NCI-H146 (cell line): Measurements from ENCODE around the gene RAB28.

ENCODE experiments used
- DNase-seq: peaks from one replicate; lab custom pipeline; 2025; lab: John Stamatoyannopoulos, UW

Gene RAB28

DNA sequence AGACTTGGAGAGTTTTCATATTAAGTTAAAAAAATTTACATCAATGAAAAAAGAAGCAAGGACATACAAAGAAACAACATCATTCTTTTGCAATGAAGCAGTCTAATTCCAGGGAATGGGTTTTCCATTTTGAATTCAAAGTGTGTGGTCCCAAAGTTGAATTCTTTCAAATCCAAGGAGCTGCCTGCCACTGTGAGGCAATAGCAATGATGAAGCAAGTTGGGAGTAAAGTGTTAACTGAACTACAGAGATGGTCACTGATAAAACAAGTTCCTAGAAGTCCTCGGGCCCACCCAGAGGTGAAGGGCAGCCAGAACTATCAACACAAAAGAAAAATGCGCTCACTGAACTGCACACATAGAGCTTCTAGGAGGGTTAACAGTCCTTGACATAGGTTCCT lies 115.9 kb downstream of the RAB28 start:
- no peak for DNase-seq

DNA sequence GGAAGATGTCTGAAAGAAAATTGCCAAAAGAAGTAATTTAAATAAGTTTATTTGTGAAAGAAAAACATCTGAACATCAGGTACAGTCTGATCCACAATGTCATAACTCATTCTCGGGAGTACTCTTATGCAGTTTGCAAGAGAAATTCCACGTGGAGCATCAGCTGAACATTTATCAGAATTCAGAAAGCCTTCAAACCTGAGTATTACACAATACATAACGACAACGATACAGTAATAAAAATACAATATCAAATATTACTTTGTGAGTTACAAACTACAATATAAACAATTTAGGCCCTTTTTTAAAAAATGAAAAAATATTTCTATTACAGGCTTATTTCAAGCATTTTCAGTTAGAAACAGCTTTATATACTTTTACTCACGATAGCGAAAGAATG lies 116.4 kb downstream of the RAB28 start:
- DNase-seq: no peak

DNA sequence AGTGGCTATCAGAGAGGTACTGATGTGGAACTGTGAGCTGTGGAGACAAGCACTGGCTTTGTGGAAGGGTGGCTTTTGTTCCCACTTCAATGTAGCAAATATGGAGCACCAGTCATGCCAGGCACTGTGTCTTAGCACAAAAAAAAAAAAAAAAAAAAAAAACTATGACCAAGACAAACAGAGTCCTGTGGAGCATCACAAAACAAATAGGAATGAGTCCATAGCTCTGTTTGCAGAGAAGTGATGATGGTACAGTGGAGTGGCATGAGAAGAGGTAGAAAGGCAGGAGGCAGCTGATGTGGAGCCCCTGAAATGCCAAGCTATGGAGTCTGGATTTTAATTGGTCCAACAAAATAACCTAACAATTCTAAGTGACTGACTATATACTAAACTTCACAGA lies 116.9 kb downstream of the RAB28 start:
- peak; percentile 63 for DNase-seq

DNA sequence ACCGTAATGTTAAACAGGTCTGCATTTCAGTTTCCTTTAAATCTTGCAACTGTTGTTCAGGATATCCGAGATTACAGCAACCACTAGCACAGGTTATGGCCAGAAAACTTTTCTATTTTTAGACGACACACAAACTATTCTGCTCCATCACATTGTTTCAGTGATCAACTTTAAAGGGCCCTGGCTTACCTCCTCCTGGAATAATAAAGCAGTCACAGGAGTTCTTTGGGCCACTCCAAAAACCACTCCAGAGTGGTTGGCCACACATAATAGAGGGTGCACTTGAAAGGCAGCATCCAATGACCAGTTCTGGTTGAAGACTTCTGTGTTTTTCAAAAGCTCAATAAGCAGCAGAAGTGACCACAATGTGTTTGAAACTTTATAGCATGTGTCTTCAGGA lies 118.9 kb downstream of the RAB28 start:
- DNase-seq: no peak

DNA sequence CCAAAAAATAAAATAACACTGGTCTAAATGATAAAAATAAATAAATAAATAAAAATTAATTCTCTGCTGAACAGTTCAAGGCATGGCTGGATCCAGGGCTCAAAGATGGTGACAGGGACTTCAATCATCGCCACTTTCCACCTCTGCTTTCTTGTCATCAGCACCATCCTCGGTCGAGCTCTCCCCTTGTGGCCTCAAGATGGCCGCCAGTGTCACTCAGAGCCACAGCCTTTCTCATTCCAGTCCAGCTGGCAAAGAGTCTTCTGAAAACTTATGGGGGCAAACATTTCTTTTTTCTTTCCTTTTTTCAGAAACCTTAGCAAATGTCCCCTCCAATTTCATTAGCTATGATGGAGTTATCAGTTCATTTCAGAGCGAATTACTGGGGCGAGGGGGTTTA lies 119.5 kb downstream of the RAB28 start:
- no peak for DNase-seq

DNA sequence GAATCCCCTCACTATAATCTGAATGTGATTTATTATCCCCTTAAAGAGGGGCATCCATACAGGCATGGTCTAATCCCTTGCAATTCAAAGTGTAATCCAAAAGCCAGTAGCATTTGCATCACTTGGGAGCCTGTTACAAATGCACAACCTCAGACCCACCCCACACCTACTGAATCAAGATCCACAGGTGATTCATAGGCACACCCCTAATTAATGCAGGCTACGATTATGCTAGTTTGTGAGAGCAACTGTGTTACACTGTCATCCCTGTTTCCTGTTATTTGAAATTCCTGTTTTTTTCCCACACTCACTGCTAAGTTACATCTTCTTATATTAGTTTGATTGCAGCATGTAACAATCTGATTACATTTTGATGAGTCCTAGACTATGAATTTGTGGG lies 120.0 kb downstream of the RAB28 start:
- no peak for DNase-seq

DNA sequence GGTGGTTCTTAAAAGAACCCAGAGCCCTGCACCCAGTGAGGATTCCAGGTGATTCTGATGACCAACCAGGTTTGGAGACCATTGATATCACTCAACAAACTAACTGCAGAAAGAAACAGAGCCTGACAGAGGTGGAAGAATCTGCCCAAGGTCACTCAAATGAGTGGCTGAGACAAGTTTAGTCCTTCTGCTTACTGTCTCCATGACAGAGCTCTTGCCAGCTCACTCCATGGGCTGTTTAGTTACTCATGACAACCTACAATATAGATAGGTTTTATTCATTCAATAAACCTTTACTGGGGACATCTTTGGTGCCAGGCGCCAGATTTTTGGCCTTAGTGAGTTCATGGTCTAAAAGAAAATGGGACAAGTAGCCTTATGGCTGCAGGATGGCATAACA lies 124.3 kb downstream of the RAB28 start:
- DNase-seq: no peak

DNA sequence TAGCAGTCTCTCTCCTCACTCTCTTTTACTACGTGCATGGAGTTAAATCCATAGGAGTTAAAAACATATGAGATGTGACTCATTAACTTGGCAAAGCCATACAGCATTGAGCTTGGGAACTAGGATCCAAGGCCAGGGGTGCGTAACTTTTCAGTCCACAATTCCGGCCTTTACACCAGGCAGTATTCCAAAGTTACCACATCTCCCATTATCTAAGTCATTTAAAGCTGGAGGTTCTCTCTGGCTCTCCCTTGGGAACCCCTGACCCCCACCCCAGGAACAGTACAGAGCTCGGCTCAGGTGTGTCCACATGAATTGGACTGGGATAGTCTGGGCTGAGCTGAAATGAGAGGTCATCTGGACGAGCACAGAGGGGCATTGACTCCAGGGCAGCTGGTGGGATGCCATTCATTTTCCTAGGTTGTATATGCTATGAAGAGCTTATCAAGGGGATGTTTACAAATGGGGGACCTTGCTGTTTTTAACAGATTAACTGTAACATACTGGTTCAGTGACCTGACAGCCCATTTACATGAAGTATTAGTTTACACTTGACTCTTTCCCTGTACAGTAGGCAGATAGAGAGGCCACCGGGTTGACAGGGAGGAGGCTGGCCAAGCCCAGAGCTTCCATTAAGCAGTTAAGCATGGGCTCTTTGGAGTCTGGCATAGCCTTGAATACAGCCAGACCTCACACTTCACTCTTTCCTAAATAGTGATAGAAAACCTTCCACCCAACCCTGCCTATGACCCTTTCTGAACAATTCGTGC lies 128.8 kb downstream of the RAB28 start:
- no peak for DNase-seq

DNA sequence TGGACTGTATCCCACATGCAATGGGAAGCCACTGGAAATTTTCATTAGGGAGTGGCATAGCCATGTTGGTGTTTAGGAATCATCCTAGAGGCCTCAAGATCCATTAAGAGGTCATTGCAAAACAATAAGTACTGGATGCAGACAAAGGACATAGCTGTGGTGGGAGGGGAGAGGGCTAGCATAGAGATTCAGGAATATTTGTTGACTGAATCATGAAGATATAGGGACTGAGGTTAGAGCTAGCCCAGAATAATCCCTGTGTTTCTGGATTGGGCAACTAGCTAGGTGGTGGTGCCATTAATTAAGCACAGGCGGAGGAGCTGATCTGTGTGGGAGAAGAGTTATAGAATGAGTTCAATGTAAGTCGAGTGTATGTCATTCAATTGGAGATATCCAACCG lies 135.0 kb downstream of the RAB28 start:
- no peak for DNase-seq

DNA sequence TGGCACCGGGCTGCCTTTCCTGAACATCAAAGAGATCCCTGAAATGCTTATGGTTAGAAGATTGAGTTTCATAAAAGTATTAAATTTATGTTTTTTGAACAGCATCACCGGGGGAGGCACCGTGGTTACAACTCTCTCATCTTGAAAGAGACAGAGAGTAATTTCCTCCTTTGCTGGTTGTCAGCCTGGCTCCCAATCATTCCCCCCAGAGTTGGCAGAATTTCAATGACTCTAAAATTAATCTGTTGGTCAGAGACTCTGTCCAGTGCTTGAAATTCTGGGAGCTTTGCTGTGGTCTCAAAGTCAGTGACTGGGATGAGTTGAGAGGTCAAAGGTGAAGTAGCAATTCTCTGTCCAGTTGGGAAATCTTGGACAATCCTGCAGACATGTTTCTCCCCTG lies 135.9 kb downstream of the RAB28 start:
- DNase-seq: no peak

DNA sequence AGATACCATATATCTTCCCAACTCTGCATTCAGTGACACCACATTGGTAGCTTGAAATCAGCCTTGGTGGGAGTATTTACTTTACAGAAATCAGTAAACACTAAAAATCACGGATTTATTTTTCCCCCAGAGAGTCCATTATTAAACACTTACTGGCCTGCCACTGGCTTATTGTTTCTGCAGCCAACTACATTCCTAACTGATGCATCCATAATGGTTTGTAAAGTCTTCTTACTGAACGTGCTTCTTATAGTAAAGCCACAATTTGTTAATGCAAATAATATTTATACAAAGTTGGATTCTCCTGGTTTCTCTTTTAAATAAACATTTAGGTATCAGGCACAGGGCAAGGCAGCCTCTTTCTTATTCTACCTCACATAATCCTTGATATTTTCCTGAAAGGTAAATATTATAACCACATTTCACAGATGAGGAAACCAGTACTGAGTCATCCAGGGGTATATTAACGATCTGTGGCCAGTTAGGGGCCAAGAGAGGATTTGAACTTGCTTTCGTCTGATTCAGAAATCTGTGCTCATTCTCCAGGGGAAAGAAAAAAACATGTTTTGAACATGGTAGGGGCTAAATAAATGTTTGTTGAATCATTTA lies 136.5 kb downstream of the RAB28 start:
- no peak for DNase-seq

DNA sequence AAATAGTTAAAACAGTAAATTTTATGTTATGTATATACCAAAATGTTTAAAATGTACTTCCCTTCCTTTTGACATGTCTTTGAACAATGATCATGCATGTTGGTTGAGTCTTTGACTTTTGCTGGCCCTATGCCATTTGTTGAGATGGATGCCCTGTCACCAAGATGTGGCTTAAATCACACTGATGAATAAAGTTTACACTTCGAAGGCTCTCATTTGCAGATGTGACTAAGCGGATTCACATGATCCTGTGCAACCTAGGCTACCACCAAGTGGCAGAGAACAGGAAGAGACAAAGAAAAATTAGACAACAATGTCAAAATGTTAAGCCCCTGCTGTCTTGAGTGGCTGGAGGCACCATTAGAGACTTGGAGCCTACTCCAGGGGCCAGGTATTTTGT lies 139.9 kb downstream of the RAB28 start:
- DNase-seq: no peak

DNA sequence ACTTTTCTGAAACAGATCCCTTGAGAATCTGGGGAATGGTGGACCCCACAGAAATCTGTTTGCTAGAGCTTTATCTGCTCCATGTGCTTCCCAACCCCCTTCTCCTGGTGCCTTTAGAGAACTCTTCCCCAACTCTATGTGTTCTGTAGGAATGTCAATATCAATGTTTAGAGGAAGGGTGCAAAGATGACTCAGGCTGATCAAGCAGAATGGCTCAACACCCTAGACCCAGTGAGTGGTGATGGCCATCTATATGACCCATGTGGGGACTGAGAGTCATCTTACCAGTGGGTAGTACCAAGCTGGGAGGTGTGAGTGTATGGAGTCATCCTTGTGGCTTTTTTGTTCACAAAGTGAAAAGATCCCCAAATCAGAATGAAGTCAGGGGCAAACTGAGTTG lies 143.5 kb downstream of the RAB28 start:
- no peak for DNase-seq

DNA sequence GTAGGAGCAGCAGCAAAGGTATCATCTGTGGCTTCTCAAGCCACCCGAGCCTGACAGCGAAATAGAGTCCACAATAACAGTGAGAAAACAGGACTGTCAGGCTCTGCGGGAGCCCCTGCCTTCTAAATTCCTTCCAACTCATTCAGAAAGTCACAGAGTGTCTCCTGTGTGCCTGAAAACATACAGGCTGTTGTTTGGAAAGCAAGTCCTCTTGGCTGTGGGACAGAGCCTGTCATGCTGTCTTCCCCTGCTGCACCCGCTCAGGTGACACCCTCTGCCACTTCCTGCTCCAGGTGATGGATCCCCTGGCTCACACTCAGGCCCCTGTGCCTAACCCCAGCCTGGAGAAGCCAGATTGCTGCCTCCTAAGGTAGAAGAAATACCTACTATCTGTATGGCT lies 152.3 kb downstream of the RAB28 start:
- DNase-seq: no peak

DNA sequence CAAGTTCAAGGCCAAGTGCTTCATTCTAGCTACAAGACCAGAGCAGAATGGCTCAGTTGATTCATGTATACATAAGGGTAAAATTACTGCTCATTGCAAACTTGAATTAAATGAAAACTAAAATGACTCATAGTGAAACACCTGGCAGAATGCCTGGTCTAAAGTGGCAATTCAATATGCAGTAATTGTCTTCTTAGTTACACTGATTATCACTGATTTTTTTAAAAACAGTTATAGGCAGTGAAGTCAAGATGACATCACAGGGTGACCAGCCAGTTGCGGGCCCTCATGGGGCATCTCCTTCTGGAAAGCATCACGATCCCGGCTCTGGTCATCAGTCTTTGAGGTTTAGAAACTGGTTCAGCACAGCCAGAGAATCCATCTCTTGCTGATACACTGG lies 154.2 kb downstream of the RAB28 start:
- no peak for DNase-seq

DNA sequence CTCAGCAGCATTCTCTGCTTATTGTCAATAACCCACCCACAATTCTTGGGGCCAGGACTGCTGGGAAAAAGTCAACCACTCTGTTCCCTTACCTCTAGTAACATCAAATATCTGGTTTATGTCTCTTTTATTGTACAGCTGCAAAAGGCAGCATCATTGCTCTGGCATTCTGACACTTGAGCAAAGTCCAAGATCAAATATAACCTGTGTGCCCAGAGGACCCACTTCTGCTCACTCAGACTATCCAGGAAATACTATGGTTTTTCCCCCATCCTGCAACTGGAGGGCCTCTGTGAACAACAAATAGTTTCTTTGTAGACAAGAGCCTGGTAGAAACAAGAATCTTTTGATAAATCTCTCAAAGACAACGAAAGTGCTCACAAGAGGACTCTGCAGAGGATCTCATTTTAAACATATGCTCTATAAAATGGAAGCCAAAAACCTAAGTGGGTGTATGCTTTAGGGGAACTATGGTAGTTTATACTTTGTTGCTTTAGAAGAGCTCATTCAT lies 154.7 kb downstream of the RAB28 start:
- DNase-seq: no peak

DNA sequence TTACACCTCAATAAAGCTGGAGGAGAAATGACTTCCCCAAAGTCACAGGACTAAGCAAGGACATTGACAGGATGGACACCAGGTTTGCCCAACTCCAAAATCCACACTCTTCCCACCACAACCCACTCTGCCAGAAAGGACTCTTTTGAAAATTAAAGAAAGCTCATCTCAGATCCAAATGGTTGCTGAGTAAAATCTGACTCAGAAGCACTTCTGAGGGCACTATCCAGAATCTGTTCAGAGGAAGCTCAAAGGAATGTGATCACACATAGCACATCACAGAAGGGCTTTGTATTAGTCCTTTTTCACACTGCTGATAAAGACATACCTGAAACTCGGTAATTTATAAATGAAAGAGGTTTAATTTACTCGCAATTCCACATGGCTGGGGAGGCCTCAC lies 155.5 kb downstream of the RAB28 start:
- no peak for DNase-seq

DNA sequence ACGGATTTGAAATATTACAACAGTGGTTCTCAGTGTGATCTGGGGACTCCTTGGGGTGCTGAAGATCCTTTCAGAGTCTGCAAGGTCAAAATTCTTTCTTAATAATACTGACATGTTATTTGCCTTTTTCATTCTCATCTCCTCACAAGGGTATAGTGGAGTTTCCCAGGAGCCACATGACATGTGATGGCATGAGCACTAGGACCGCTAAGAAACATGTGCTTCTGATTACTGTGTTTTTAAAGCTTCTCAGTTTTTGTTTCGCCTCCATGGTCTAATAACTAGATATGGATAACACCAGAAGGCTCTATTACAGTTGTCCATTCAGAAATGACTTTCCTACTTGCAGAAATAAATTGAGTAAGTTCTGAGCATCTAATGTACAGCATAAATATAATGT lies 156.1 kb downstream of the RAB28 start:
- DNase-seq: no peak

DNA sequence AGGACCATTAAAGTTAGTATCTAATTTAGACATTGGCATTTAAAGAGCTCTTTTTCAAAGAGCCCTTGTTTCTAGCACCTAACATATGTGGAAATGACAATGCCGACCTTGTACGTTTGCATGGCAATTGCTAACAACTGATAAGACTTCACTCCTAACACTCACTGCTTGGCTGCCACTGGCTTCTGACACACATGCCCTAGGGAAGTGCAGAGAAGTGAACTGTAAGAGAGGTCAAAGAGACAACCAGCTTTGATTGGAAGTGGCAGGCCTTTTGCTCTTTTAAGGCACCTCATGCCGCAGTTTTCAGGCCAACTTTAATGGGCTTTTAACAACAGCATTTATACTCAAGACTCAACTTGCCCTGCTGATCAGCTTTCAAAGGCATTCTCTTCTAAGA lies 158.4 kb downstream of the RAB28 start:
- DNase-seq: no peak

DNA sequence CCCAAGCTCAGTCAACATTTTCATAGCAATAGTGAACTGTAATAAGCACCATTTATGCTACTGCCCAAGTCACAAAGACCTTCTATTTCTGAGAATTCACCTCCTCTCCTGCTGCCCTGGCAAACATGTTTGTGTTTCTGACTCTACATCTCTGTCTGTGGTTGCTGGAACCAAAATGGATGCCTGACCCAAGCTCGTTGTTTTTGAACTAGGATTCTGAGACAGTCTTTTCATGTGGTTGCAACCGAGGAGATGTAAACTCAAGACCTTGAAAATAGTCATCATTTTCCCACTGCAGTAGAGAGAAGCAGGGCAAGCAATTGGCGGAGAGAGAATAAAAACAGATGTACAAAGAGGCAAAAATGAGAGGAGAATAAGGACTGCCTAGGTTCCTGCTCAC lies 160.2 kb downstream of the RAB28 start:
- no peak for DNase-seq

DNA sequence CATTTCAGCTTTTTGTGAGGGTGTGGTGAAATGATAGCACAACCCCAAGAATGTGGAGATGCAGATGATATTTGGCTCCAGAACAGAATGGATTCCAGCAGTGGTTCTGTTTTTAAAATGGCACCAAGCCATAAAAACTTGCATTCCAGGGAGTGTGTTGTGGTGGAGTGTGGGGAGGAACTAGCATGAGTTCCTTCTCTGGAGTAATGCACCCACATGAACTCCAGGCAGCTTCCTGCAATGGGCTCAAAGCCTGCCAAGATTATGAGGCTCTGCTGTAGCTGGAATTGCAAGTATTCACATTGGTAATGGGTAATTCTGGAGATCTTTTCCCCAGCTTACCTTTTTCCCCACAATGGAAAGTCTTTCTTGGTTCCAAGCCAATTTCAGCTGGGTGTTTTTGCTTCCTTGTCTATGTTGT lies 161.4 kb downstream of the RAB28 start:
- DNase-seq: no peak
